WTC11 (cell line): ENCODE data around the gene STKLD1. TPM values are rescaled to one million over a fixed set of nuclear protein-coding genes. Genes with fewer than 3 reads are reported as not detected.
A peak's percentile ranks its signal among the peaks of the same experiment; 100 is the strongest.

ENCODE experiments used
- ATAC-seq: fragments of 200-7000 bp; cut with Tn5 transposase; 2 replicates; pipeline ENCODE4 v1.10.0; 2021; ENCODE audit warnings: mild to moderate bottlenecking, moderate library complexity
- CTCF ChIA-PET: fragments of 300-600 bp; sonication (Branson Sonifier 250); formaldehyde crosslinking; loops from one replicate; lab custom pipeline; 2021; ENCODE audit warnings: antibody characterized with exemption; lab: Charles Lee
- POLR2A ChIA-PET: fragments of 350-600 bp; sonication (Branson Sonifier 250); formaldehyde crosslinking; loops from one replicate; lab custom pipeline; 2021; ENCODE audit warnings: antibody characterized with exemption; lab: Charles Lee
- DNase-seq: peaks from one replicate; pipeline ENCODE4 v3.0.0; 2021; ENCODE audit warnings: low spot score
- H3K27ac Mint-ChIP-seq: 2 replicates; pipeline ENCODE4 v1.8.0; 2021; ENCODE audit warnings: mixed read lengths
- H3K27me3 Mint-ChIP-seq: 2 replicates; pipeline ENCODE4 v1.8.0; 2021; ENCODE audit warnings: low read depth, mild to moderate bottlenecking, moderate library complexity, mixed read lengths
- H3K36me3 Mint-ChIP-seq: 2 replicates; pipeline ENCODE4 v1.8.0; 2021; ENCODE audit warnings: mixed read lengths
- H3K4me1 Mint-ChIP-seq: 2 replicates; pipeline ENCODE4 v1.8.0; 2022; ENCODE audit warnings: mixed read lengths
- H3K4me3 Mint-ChIP-seq: 2 replicates; pipeline ENCODE4 v1.8.0; 2021; ENCODE audit warnings: mild to moderate bottlenecking, moderate library complexity, mixed read lengths
- H3K9me3 Mint-ChIP-seq: 2 replicates; pipeline ENCODE4 v1.8.0; 2021; ENCODE audit warnings: mixed read lengths
- AR ChIP-seq: fragments of 250-450 bp; sonication (Bioruptor Pico); IDR thresholded peaks from 2 replicates; pipeline ENCODE4 v1.9.0; 2021; ENCODE audit warnings: mild to moderate bottlenecking
- ATF2 ChIP-seq: sonication (generic); formaldehyde crosslinking; IDR thresholded peaks from 2 replicates; pipeline ENCODE4 v1.8.1; 2022; ENCODE audit warnings: low read depth, missing genetic modification reagents, borderline replicate concordance
- ERG ChIP-seq: fragments of 250-450 bp; sonication (Bioruptor Pico); IDR thresholded peaks from 2 replicates; pipeline ENCODE4 v1.8.0; 2021; ENCODE audit warnings: mild to moderate bottlenecking
- FOXK1 ChIP-seq: sonication (generic); formaldehyde crosslinking; IDR thresholded peaks from 2 replicates; pipeline ENCODE4 v1.8.0; 2022; ENCODE audit warnings: mild to moderate bottlenecking, moderate library complexity, missing genetic modification reagents
- FOXP4 ChIP-seq: sonication (generic); formaldehyde crosslinking; IDR thresholded peaks from 2 replicates; pipeline ENCODE4 v1.8.0; 2022; ENCODE audit warnings: mild to moderate bottlenecking, missing genetic modification reagents
- GRHL2 ChIP-seq: fragments of 250-450 bp; sonication (Bioruptor Pico); IDR thresholded peaks from 2 replicates; pipeline ENCODE4 v1.8.0; 2022; ENCODE audit warnings: mild to moderate bottlenecking, moderate library complexity; ENCODE audit not compliant: insufficient replicate concordance, severe bottlenecking
- JUN ChIP-seq: sonication (generic); formaldehyde crosslinking; IDR thresholded peaks from 2 replicates; pipeline ENCODE4 v1.8.0; 2023; ENCODE audit warnings: mild to moderate bottlenecking, missing genetic modification reagents
- MLX ChIP-seq: sonication (generic); formaldehyde crosslinking; IDR thresholded peaks from 2 replicates; pipeline ENCODE4 v1.8.1; 2023; ENCODE audit warnings: mild to moderate bottlenecking, missing genetic modification reagents, moderate library complexity
- NFE2L1 ChIP-seq: sonication (generic); formaldehyde crosslinking; IDR thresholded peaks from 2 replicates; pipeline ENCODE4 v1.8.1; 2023; ENCODE audit warnings: missing genetic modification reagents
- NR3C1 ChIP-seq: sonication (generic); formaldehyde crosslinking; conservative IDR thresholded peaks from 2 replicates; pipeline ENCODE4 v1.8.1; 2023; ENCODE audit warnings: low read depth, mild to moderate bottlenecking, missing genetic modification reagents
- RELA ChIP-seq: sonication (generic); formaldehyde crosslinking; IDR thresholded peaks from 2 replicates; pipeline ENCODE4 v1.8.1; 2022; ENCODE audit warnings: missing genetic modification reagents, mild to moderate bottlenecking, borderline replicate concordance
- ZNF232 ChIP-seq: sonication (generic); formaldehyde crosslinking; IDR thresholded peaks from 2 replicates; pipeline ENCODE4 v1.8.0; 2022; ENCODE audit warnings: mild to moderate bottlenecking, missing genetic modification reagents
- ZNF281 ChIP-seq: sonication (generic); formaldehyde crosslinking; IDR thresholded peaks from 2 replicates; pipeline ENCODE4 v1.8.0; 2023; ENCODE audit warnings: mild to moderate bottlenecking, missing genetic modification reagents
- ZNF671 ChIP-seq: fragments of 250-450 bp; sonication (Bioruptor Pico); IDR thresholded peaks from 2 replicates; pipeline ENCODE4 v1.8.0; 2021; ENCODE audit warnings: mild to moderate bottlenecking
- ZSCAN18 ChIP-seq: fragments of 250-450 bp; sonication (Bioruptor Pico); IDR thresholded peaks from 2 replicates; pipeline ENCODE4 v2.1.2; 2022; ENCODE audit warnings: mild to moderate bottlenecking, moderate library complexity
- total RNA-seq: library from RNA; stranded (reverse); gene quantifications from 3 replicates; pipeline ENCODE4 v1.2.3, GENCODE V29; 2021

Gene STKLD1
- total RNA-seq, 1 experiment from 2014 or later, result 0.98 TPM

- ATAC-seq, result no peak
- Mint-ChIP-seq H3K27ac (peak overlapping the region; percentile 73; the same call in 1 of the 2 replicates), H3K36me3 (no peaks in the 10 kb centered on the region), H3K9me3 (no peaks in the 10 kb centered on the region), H3K27me3 (no peaks in the 10 kb centered on the region), H3K4me3 (no peak overlapping the region), H3K4me1 (no peaks in the 10 kb centered on the region)
- CTCF ChIA-PET, result no interaction called here
- POLR2A ChIA-PET, result no interaction called here
- DNase-seq, result no peak
- no peak for TF ChIP-seq ZSCAN18 (CRISPR knock-in tag)
- TF ChIP-seq RELA (CRISPR knock-in tag), result no peak
- no peak for TF ChIP-seq JUN (CRISPR knock-in tag)
- TF ChIP-seq ZNF671 (CRISPR knock-in tag), result no peak
- TF ChIP-seq MLX (CRISPR knock-in tag), result no peak
Observed at GRCh38 chr9:133440874-133441273, 64.7 kb downstream of the STKLD1 start.

GRCh38 chr9:133441571-133441970 is 65.4 kb downstream of the STKLD1 start:
- POLR2A ChIA-PET, result interaction anchor here (0.5 kb wide), 1 partner anchor 65 kb away, joined by 3 read pairs; the partner anchor contains the start of gene STKLD1
- no peaks in the 10 kb centered on the region for H3K36me3 Mint-ChIP-seq

More at GRCh38 chr9:133441571-133441970, 65.4 kb downstream of the STKLD1 start:
- no peak for ATAC-seq
- TF ChIP-seq RELA (CRISPR knock-in tag) (no peak), ERG (no peak), ZNF232 (CRISPR knock-in tag) (no peak), NR3C1 (CRISPR knock-in tag) (no peak), AR (no peak), FOXK1 (CRISPR knock-in tag) (no peak), GRHL2 (no peak), ZNF281 (no peak), FOXP4 (CRISPR knock-in tag) (no peak), NFE2L1 (CRISPR knock-in tag) (no peak), ATF2 (no peak)
- TF ChIP-seq, all 79 proteins: peak for 0
- Mint-ChIP-seq H3K27me3 (no peaks in the 10 kb centered on the region), H3K27ac (peak overlapping the region; percentile 57; the same call in 1 of the 2 replicates), H3K4me1 (no peaks in the 10 kb centered on the region), H3K4me3 (no peak overlapping the region), H3K9me3 (no peaks in the 10 kb centered on the region)
- no peak for DNase-seq
- CTCF ChIA-PET, result interaction anchor here (1.4 kb wide), 1 partner anchor 100 kb away, joined by 6 read pairs; no protein-coding TSS in a partner anchor
